ENCODE data around the gene PRAMEF13.
"Not testable (repeated sequence)": the region's sequence is repeated elsewhere in the genome, so short reads cannot be mapped to it uniquely, and the experiment has no call there.

PRAMEF13 gene

DNA sequence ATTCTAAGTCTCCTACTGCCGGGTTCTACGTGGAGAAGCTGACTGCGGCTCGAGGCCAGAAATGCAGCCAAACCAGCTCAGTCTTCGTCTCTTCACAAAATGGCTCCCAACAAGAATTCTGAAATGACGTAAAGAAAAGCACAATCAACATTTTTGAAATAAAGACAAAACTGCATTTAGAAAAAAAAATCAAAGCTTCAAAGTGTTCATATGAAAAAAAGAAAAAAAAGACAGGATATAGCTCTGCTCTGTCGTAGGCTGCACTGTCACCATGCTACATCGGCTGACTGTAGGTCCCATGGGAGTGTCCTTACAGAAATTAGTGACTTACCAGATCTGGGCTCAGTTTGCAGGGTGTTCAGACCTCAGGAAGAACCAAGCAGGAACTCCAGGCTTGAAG lies 35.7 kb downstream of the PRAMEF13 start, which contains the start of gene HNRNPCL4:
HNRNPCL4 (minus strand) TSS at position 101 of the 400 bp plus-strand sequence. CDS start 164 bp downstream, outside the sequence.
- DNase-seq, result not testable (repeated sequence)

DNA sequence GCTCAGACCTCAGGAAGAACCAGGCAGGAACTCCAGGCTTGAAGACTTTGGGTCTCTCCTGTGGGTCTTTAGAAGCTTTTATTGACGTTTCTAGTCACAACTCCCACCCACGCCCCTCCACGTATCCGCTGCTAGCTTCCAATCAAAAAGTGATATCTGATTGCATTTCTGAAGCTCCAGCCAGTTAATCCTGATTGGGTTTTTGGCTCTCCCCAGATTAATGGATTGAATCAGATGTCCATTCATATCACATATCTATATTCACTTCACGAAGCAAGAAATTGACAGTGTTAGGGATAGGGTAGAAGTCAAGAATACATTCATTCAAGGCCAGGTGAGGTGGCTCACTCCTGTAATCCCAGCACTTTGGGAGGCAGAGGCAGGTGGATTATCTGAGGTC lies 45.3 kb downstream of the PRAMEF13 start, which contains the start of gene PRAMEF26:
PRAMEF26 (minus strand) TSS at position 101 of the 400 bp plus-strand sequence. CDS start 2,914 bp downstream, outside the sequence.
- not testable (repeated sequence) for DNase-seq
